Activated CD8-positive, alpha-beta memory T cell treated with anti-CD3 and anti-CD28 coated beads for 1 hour (primary cell): Measurements from ENCODE around the gene PSMD11.
A peak's percentile ranks its signal among the peaks of the same experiment; 100 is the strongest.
"Not testable (repeated sequence)": the region's sequence is repeated elsewhere in the genome, so short reads cannot be mapped to it uniquely, and the experiment has no call there.

Experiments
- DNase-seq, 2 donors: peaks; one replicate each; pipeline ENCODE4 v3.0.0-alpha.2; 2020; ENCODE audit warnings: low read depth in 1 of 2; ENCODE audit errors: extremely low read depth in 1 of 2

The PSMD11 gene

DNA sequence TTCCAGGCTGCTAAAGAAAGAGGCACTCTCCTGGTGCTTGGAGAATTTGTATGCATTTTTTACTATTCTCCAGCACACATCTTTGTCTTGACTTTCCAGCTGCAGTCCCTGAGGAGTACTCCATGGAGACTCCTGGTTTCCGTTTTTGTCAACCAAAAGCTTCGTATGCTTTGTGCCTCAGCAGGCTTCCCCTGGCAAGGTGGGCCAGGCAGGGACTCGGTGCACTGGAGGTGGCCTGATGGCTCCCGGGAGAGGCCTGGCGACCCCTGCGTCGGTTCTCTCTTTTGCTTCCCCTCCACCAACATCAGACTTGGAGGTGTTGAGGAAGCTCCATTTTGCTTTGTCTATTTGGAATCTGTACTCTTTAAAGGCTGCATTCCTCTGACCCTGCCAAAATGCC is 66.2 kb downstream of the PSMD11 start:
- DNase-seq, result no peak

- no peak for DNase-seq
Measured at GRCh38 chr17:32512328-32512727, 68.0 kb downstream of the PSMD11 start.

DNA sequence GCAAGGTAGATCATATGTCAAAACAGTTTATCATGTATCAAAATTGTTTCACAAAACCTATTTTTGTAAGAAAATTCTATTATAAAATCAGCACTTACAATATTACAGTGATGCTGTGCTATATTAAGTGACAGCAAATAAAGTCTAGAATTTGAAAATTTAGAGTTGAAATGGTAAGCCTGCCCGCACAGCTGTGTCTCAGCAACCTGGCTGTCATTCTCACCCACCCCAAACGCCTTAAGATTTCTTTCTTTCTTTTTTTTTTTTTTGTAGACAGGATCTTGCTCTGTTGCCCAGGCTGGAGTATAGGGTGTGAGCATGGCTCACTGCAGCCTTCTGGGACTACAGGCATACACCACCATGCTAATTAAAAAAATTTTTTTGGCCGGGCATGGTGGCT is 69.3 kb downstream of the PSMD11 start:
- no peak for DNase-seq

DNA sequence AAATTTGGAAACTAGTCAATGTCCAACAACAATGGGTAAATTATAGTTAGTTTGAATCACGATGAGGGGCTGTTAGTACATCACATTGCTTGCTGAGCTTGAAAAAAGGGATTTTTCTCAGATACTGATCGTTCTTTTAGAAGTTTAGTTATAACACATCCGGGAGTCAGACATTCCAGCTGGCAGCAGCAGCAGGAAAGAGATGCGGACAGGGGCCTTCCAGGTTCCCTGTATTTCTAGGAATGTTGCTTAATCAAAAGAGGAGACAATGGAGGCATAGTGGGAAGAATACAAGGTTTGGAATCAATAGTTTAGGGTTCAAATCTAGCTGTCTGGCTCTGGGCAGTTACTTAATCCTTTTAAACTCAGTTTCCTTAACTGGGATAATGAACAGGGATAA is 70.3 kb downstream of the PSMD11 start:
- DNase-seq, result no peak

DNA sequence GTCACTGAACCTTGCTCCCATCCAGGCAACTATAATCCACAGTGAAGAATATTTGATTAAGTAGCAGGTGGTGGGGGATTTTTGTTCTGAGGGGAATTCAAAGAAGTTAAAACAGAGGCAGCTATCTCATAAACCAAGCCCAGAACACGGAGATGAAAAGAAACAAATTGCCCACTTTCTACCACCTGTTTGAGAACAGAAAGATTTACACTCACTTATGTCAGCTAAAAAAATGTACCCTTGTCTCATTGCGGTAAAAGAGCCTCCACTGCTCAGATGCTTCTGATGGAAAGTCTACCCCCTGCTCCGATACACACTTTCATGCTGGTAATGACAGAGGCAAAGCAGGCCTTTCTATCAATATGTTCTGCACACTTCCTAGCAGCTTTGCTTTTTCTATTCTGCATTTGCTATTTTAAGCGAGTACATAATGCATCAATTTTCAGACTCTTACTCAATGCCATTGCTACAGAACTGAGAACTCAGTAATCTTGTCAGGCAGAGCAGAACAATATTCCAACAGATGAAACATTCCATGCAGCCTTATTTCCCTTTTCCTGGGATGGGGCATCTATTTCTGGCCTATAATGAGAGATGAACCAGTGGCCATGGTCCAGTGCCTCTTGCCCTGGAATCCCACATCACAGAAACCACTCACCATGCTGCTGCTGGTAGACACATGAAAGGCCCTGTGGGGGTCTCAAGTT is 71.5 kb downstream of the PSMD11 start:
- DNase-seq, result no peak

DNA sequence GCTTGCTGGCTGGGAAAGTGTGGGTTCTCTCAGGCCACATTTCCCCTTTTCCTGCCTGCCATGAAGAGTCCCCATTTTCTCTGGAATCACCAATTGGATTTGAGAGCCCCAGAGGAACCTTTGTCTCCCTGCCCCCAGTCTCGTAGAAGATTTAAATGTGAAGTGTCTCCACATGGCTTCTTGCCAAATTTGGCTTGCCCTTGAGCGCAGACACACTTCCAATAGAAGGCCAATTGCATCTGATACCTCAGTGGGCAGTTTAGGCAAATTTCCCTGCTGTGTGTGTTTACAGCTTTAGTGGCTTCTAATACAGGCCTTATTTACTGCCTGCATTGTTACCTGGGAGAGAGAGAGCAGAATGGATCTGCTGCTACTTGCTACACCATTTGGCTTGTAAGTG is 72.1 kb downstream of the PSMD11 start:
- DNase-seq, result no peak

- DNase-seq, result no peak
Measured at GRCh38 chr17:32516940-32517701, 72.8 kb downstream of the PSMD11 start.

GRCh38 chr17:32517982-32518381 is 73.7 kb downstream of the PSMD11 start:
- DNase-seq, result no peak

DNA sequence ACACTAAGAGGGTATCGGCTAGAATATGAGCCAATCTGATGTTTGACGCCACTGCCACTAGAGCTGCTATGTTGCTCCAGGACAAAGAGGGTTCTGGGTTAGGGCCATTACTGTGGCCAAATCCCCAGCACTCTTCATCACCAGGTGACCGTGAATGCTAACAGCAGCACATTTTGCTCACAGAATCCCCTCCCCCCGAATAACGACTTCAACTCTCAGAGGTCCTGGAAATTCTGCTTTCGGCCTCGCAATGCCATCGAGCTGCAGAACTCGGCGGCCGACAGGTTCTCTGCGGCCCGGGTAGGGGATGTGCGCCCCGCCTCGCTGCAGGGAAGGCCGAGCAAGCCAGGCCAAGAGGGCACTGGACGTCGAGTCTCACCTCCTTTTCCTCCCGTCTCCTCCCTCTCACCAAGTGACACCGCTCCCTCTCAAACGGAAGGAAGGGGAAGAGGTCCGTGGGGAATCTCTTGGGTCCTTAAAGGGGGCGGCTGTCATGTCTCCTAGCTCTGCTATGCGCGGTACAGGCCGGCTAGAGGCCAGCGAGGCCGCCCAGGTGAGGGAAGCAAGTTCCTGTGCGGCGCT is 74.4 kb downstream of the PSMD11 start:
- no peak for DNase-seq

GRCh38 chr17:32519228-32520103 is 75.2 kb downstream of the PSMD11 start:
- DNase-seq, result peak in 1 of 2 donors; percentile 49

DNA sequence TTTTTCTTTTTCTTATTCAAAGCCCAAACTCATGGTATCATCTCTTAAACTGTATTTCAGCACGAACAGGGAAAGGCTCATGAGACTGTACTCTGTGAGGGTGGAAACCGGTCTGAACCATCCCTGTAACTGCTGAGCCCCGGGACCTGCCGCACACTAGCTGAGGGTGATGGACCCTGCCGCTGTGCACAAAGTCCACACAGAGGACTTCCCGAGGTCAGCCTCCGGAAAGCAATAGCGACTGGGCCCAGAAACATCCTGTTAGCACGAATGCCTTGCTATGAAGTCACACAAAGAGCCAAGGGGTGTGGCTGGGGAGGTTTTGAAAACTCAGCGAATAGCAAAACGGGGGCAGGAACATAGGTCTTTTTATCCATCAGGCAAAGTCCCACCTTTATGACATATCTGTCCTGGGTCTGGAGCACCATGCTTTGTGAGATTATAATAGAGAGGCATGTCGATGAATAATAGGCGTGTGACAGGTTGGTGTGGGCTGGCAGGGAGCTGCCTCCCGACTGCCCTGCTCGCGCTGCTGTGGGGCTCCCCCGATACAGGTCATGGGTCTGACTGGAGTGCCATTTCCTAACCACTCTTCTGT is 75.9 kb downstream of the PSMD11 start:
- DNase-seq, result peak in 1 of 2 donors; percentile 17

DNA sequence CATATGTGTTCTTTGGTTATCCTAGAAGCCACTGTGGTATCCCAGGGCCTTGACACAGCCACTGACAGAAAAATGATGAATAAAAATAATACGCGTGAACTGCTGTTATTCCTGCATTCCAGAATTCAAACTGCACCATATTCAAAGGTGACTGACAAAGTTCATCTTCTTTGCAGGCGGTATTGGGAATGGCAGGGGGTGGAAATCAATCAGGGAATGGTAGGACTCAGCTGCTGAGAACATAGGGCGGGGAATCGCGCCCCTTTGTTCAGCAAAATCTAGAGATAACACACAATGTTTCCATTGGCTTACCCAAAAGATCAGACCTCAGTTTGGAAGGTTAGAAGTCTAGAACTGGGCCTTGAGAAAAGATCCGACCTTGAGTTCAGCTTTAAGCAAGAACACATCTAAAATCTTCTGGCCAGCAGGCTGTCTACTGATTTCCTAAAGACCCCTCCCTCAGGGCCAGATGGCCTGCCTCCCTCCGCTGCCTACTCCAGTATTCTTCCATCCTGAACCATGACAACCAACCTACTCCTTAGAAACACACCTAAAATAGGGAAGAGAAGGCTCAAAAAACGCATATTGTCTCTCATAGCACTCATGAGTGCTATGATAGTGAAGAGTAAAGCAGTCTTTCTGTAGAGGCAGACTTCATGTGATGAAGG is 76.6 kb downstream of the PSMD11 start:
- DNase-seq, result no peak

DNA sequence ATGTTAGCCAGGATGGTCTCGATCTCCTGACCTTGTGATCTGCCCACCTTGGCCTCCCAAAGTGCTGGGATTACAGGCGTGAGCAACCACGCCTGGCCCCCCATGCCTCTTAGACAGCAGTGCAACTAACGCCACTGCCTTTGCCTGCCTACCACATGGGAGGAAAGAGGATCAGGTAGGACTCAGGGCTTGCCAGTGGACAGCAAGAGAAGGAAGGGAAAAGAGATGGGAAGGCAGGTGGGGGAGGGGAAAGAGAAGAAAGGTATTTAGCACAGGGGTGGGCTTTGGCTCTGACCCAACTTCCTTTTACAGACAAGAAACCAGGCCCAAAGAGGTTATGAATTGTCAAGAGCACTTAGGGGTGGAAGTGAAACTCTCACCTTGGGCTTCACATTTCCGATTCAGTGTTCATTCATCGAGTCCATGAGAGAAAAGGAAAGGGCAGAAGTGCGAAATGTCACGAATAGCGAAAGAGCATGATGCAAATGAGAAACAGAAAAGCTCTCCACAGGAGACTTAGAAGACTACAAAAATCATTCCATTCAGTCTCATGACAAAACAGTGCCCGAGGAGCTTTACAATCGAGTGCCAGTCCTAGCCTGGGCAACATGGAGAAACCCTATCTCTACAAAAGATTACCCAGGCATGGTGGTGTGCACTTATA is 78.8 kb downstream of the PSMD11 start:
- DNase-seq, result no peak

- DNase-seq, result no peak
Measured at GRCh38 chr17:32523827-32524552, 79.7 kb downstream of the PSMD11 start.

- not testable (repeated sequence) for DNase-seq
Measured at GRCh38 chr17:32524553-32524880, 80.2 kb downstream of the PSMD11 start.

DNA sequence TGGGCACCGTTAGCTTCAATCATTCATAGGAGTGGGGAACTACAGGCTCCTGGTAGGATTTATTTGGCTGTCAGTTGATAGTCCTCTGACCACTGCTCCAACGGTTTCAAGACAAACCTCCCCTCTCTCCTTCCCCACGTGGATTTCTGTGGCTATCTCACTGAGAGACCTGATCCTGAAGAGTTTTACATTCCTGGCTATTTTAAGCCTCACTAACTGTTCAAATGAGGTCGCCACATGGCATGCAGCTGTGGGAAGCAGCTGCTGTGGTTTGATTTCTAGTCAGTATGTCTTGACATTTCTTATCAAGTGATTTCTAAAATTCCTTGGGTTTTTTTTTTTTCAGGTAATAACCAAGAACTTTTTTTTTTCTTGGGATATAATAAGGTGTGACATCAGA is 80.8 kb downstream of the PSMD11 start:
- DNase-seq, result no peak

GRCh38 chr17:32527146-32527545 is 82.8 kb downstream of the PSMD11 start:
- DNase-seq, result no peak

GRCh38 chr17:32528825-32529224 is 84.5 kb downstream of the PSMD11 start:
- DNase-seq, result no peak

- no peak for DNase-seq
Measured at GRCh38 chr17:32529604-32530003, 85.3 kb downstream of the PSMD11 start.
